MCF 10A (cell line): ENCODE data around the gene FAAH. TPM values are rescaled to one million over a fixed set of nuclear protein-coding genes. Genes with fewer than 3 reads are reported as not detected.

Source experiments
- BruUV-seq: library from RNA; stranded (reverse); fragments of 400-500 nt; replicated peaks from 2 replicates; lab custom pipeline; 2021; lab: Mats Ljungman, UMichigan
- CTCF ChIA-PET: fragments of 300-600 bp; sonication (Branson Sonifier 250); formaldehyde crosslinking; extraction: SDS; loops from one replicate; lab custom pipeline; 2021; ENCODE audit warnings: antibody characterized with exemption, inconsistent platforms; lab: Yijun Ruan, JAX
- POLR2A ChIA-PET: fragments of 300-600, 350-650 bp; sonication (Branson Sonifier 250); formaldehyde crosslinking; extraction: SDS; loops from one replicate; lab custom pipeline; 2020; ENCODE audit warnings: antibody characterized with exemption, inconsistent platforms; lab: Yijun Ruan, JAX
- DNase-seq: peaks from one replicate; pipeline ENCODE4 v3.0.0-alpha.2; 2018; ENCODE audit not compliant: unreplicated experiment
- H3K27ac Mint-ChIP-seq: one replicate; pipeline ENCODE4 v1.8.0; 2022; ENCODE audit warnings: mild to moderate bottlenecking, low read depth, mixed read lengths; ENCODE audit not compliant: unreplicated experiment
- H3K27me3 Mint-ChIP-seq: one replicate; pipeline ENCODE4 v1.8.0; 2022; ENCODE audit warnings: mixed read lengths; ENCODE audit not compliant: insufficient read depth, unreplicated experiment
- H3K36me3 Mint-ChIP-seq: one replicate; pipeline ENCODE4 v1.8.0; 2022; ENCODE audit warnings: mild to moderate bottlenecking, moderate library complexity, mixed read lengths; ENCODE audit not compliant: insufficient read depth, unreplicated experiment
- H3K4me1 Mint-ChIP-seq: one replicate; pipeline ENCODE4 v1.8.0; 2022; ENCODE audit warnings: mixed read lengths; ENCODE audit not compliant: insufficient read depth, unreplicated experiment
- H3K4me3 Mint-ChIP-seq: one replicate; pipeline ENCODE4 v1.8.0; 2022; ENCODE audit warnings: mild to moderate bottlenecking, moderate library complexity, mixed read lengths; ENCODE audit not compliant: unreplicated experiment
- H3K9me3 Mint-ChIP-seq: one replicate; pipeline ENCODE4 v1.8.0; 2022; ENCODE audit warnings: mixed read lengths; ENCODE audit not compliant: unreplicated experiment
- CTCF ChIP-seq: fragments of 200-600 bp; IDR thresholded peaks from one replicate; pipeline ENCODE4 v1.8.0; 2022; ENCODE audit warnings: antibody characterized with exemption, mild to moderate bottlenecking; ENCODE audit not compliant: unreplicated experiment
- intact Hi-C: fragments of 100-400 bp; cut with micrococcal nuclease; formaldehyde crosslinking; loops from 2 replicates; pipeline ENCODE4 v1.14.1; 2022
- total RNA-seq: library from RNA; stranded (reverse); gene quantifications from 2 replicates; pipeline ENCODE4 v1.2.3, GENCODE V29; 2022

FAAH gene
- total RNA-seq, 1 experiment from 2014 or later: 19.3 TPM

DNA sequence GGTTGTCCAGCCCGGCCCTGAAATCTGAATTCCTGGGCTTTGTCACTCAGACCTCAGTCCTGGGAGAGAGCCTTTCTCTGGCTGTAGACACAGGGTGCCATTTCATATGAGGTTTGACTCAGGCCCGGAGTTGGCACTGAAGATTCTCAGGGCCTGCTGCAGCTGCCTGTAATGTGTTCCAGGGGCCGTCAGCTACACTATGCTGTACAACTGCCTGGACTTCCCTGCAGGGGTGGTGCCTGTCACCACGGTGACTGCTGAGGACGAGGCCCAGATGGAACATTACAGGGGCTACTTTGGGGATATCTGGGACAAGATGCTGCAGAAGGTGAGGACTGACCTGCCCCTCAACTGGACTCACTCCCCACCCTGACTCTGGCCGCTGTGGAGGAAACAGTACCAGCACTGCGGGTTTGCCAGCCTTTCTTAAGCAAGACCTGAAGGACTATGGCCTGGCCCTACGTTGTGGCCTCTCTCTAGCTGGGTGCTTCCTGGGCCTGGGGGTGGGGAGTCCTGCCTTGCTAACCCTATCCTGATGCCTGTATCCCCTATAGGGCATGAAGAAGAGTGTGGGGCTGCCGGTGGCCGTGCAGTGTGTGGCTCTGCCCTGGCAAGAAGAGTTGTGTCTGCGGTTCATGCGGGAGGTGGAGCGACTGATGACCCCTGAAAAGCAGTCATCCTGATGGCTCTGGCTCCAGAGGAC is 18.9 kb downstream of the FAAH start:
- no peaks in the 10 kb centered on the region for H3K9me3 Mint-ChIP-seq

GRCh38 chr1:46413596-46413985 is 19.5 kb downstream of the FAAH start:
- Mint-ChIP-seq H3K4me1 (no peaks in the 10 kb centered on the region), H3K36me3 (peaks cover 19% of the 10 kb centered on the region), H3K27ac (no peak overlapping the region), H3K27me3 (no peaks in the 10 kb centered on the region), H3K4me3 (no peak overlapping the region), H3K9me3 (no peaks in the 10 kb centered on the region)
- TF ChIP-seq CTCF: peak; percentile 22
- intact Hi-C loops: no loop called here
- POLR2A ChIA-PET: no interaction called here
- DNase-seq: no peak
- CTCF ChIA-PET: interaction anchor here (1.4 to 1.6 kb wide), 2 partner anchors 29 to 30 kb away, joined by 5 to 6 read pairs; no protein-coding TSS in a partner anchor
- no TSS peak for BruUV-seq

More for the DNA sequence above, 18.9 kb downstream of the FAAH start:
- DNase-seq: no peak
- POLR2A ChIA-PET: no interaction called here
- Mint-ChIP-seq H3K36me3 (peaks cover 25% of the 10 kb centered on the region), H3K27me3 (no peaks in the 10 kb centered on the region), H3K4me1 (no peaks in the 10 kb centered on the region), H3K27ac (no peak overlapping the region), H3K4me3 (no peak overlapping the region)
- intact Hi-C loops: no loop called here
- no TSS peak for BruUV-seq
- CTCF ChIA-PET: interaction anchor here (0.7 to 2.3 kb wide), 3 partner anchors 9 to 135 kb away, joined by 3 to 9 read pairs (median 6); no protein-coding TSS in a partner anchor
- no peak for TF ChIP-seq CTCF

DNA sequence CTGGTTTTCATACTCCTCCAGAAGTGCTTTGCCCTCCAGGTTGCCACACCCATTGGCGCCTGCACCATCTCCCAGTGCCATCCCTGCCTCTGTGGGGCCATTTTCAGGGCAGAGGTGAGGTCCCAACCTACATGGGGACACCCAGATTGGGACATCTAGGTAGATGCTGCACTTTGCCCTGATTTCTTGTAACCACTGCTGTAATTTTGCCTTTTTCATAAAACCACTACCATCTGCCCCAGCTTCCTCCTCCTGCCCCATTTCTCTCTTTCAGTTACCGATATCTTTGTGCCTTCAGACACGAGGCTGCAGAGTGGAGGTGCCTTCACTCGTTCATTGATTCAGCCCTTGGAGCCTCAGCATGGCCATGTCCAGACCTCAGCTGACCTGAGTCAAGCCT is 21.4 kb downstream of the FAAH start:
- BruUV-seq: no TSS peak
- H3K9me3 Mint-ChIP-seq: no peaks in the 10 kb centered on the region
- no peaks in the 10 kb centered on the region for H3K4me1 Mint-ChIP-seq
- CTCF ChIA-PET: interaction anchor here (1.7 kb wide), 1 partner anchor 10 kb away, joined by 3 read pairs; no protein-coding TSS in a partner anchor
- no peak overlapping the region for H3K27ac Mint-ChIP-seq
- POLR2A ChIA-PET: no interaction called here
- TF ChIP-seq CTCF: no peak
- intact Hi-C loops: no loop called here
- H3K36me3 Mint-ChIP-seq: peaks cover 15% of the 10 kb centered on the region
- H3K4me3 Mint-ChIP-seq: no peak overlapping the region
- no peak for DNase-seq
- no peaks in the 10 kb centered on the region for H3K27me3 Mint-ChIP-seq

GRCh38 chr1:46418976-46419375 is 24.9 kb downstream of the FAAH start:
- H3K36me3 Mint-ChIP-seq: peaks cover 13% of the 10 kb centered on the region
- H3K27me3 Mint-ChIP-seq: peaks cover 9% of the 10 kb centered on the region
- H3K4me3 Mint-ChIP-seq: no peak overlapping the region
- POLR2A ChIA-PET: interaction anchor here (1.0 kb wide), 1 partner anchor 8 kb away, joined by 3 read pairs; no protein-coding TSS in a partner anchor
- no peak for DNase-seq
- peaks cover 5% of the 10 kb centered on the region for H3K4me1 Mint-ChIP-seq
- no peak overlapping the region for H3K27ac Mint-ChIP-seq
- intact Hi-C loops: no loop called here
- TF ChIP-seq CTCF: no peak
- H3K9me3 Mint-ChIP-seq: no peaks in the 10 kb centered on the region
- BruUV-seq: no TSS peak
- CTCF ChIA-PET: interaction anchor here (0.6 to 2.3 kb wide), 6 partner anchors 28 to 1611 kb away, joined by 3 to 7 read pairs (median 4); partner anchors contain the start of gene BTBD19
